ENCODE results near the gene SBK1. TPM values are rescaled to one million over a fixed set of nuclear protein-coding genes. Genes with fewer than 3 reads are reported as not detected.

Gene SBK1
- total RNA-seq, 1 experiment from 2014 or later, result 19.2 TPM

DNA sequence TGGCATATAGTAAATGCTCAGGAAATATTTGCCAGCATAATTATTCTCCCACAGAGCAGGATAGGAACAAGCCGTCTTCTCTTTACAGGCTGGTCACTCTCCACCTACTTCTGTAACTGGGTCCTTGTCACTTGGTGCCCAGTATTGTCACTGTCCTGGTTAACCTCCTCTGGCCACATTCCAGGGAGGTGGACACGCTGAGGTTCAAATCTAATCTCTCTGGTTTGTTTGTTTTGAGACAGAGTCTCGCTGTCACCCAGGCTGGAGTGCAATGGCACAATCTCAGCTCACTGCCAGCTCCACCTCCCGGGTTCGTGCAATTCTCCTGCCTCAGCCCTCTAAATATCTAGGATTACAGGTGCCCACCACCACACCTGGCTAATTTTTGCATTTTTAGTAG lies 15.6 kb downstream of the SBK1 start:
- no peaks in the 10 kb centered on the region for H3K36me3 ChIP-seq (ENCODE audit: control insufficient read depth in 1 of 2, insufficient read depth in 2 of 2, low read length in 2 of 2)
- no peak for DNase-seq (ENCODE audit: low read depth, low spot score)
- peaks cover 0 to 4% of the 10 kb centered on the region in 2 experiments; a peak in 1 of 4 replicates for H3K4me1 ChIP-seq (ENCODE audit: control insufficient read depth in 1 of 2, insufficient read depth in 2 of 2, low read length in 2 of 2)
- CTCF ChIA-PET, result no interaction called here
- no peak overlapping the region for H3K27ac ChIP-seq (ENCODE audit: low read depth, low read length)
- RAD21 ChIA-PET (ENCODE audit: low non-redundant PET in 1 of 2, low total read pairs in 2 of 2, uncharacterized antibody in 2 of 2, unreplicated experiment in 2 of 2), result no interaction called here
- no peak overlapping the region for H2AFZ ChIP-seq (ENCODE audit: low read depth, low read length, poor library complexity, severe bottlenecking)
- TF ChIP-seq ELF1 (IDR thresholded peaks at IDR 0.05; ENCODE audit: borderline replicate concordance, low read depth) (no peak), ZNF274 (IDR thresholded peaks at IDR 0.05; ENCODE audit: low read depth, low read length) (no peak), EGR1 (IDR thresholded peaks at IDR 0.05; ENCODE audit: low read depth) (no peak), POLR2AphosphoS5 (IDR thresholded peaks at IDR 0.05; ENCODE audit: low read depth, low read length) (no peak), RAD21 (IDR thresholded peaks at IDR 0.05; ENCODE audit: low read depth) (no peak)
- TF ChIP-seq, protein P1, sequence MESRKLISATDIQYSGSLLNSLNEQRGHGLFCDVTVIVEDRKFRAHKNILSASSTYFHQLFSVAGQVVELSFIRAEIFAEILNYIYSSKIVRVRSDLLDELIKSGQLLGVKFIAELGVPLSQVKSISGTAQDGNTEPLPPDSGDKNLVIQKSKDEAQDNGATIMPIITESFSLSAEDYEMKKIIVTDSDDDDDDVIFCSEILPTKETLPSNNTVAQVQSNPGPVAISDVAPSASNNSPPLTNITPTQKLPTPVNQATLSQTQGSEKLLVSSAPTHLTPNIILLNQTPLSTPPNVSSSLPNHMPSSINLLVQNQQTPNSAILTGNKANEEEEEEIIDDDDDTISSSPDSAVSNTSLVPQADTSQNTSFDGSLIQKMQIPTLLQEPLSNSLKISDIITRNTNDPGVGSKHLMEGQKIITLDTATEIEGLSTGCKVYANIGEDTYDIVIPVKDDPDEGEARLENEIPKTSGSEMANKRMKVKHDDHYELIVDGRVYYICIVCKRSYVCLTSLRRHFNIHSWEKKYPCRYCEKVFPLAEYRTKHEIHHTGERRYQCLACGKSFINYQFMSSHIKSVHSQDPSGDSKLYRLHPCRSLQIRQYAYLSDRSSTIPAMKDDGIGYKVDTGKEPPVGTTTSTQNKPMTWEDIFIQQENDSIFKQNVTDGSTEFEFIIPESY (IDR thresholded peaks at IDR 0.05; ENCODE audit: extremely low read depth, insufficient replicate concordance, low read length), result no peak
- TF ChIP-seq, protein P2, sequence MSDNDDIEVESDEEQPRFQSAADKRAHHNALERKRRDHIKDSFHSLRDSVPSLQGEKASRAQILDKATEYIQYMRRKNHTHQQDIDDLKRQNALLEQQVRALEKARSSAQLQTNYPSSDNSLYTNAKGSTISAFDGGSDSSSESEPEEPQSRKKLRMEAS (IDR thresholded peaks at IDR 0.05), result no peak
- no peaks in the 10 kb centered on the region for H4K20me1 ChIP-seq (ENCODE audit: insufficient read depth)
- no peaks in the 10 kb centered on the region for H3K9me3 ChIP-seq (ENCODE audit: control insufficient read depth in 1 of 2, insufficient read depth in 1 of 2, low read depth in 1 of 2, low read length in 2 of 2)
- ATAC-seq, result no peak
- intact Hi-C loops (cut with micrococcal nuclease), result no loop called here
- POLR2A ChIA-PET, result no interaction called here
- H3K4me3 ChIP-seq (replicated peaks in 1 of 2; ENCODE audit: low read depth in 1 of 2, low read length in 2 of 2), result no peak overlapping the region
- H3K9me2 ChIP-seq (ENCODE audit: insufficient read depth), result no peaks in the 10 kb centered on the region
- no peaks in the 10 kb centered on the region for H3K79me2 ChIP-seq (ENCODE audit: insufficient read depth, low read length)
- H3K9ac ChIP-seq (ENCODE audit: low read length), result no peak overlapping the region
- H3K4me2 ChIP-seq (ENCODE audit: low read length), result no peak overlapping the region
- no peaks in the 10 kb centered on the region for H3K27me3 ChIP-seq (ENCODE audit: insufficient read depth, low read length)
- BruUV-seq (replicated peaks), result no TSS peak

All from HCT116 (cell line).